Natural killer cell (primary cell): ENCODE measurements around the gene ALKBH4. TPM values are rescaled to one million over a fixed set of nuclear protein-coding genes. Genes with fewer than 3 reads are reported as not detected.

Experiments used
- ATAC-seq, 3 donors: fragments of 150-1000 bp in 2 of 3; fragments of 200-7000 bp in 1 of 3; cut with Tn5 transposase; 1 replicate in 1 of 3; 2 replicates in 2 of 3; pipeline ENCODE4 v1.10.0; 2021; ENCODE audit warnings: mild to moderate bottlenecking in 2 of 3, moderate library complexity in 2 of 3
- DNase-seq, 2 donors: peaks; one replicate each; pipeline versions ENCODE4 v3.0.0 to v3.0.0-alpha.2; 2013 to 2021; ENCODE audit warnings: mixed read lengths in 1 of 2
- H3K27ac ChIP-seq: one replicate; pipeline ENCODE4 v1.5.1; 2013; ENCODE audit warnings: mild to moderate bottlenecking, low read length
- H3K27me3 ChIP-seq: one replicate; pipeline ENCODE4 v1.6.1; 2013; ENCODE audit warnings: low read length; ENCODE audit not compliant: control insufficient read depth, insufficient read depth
- H3K36me3 ChIP-seq: one replicate; pipeline ENCODE4 v1.6.1; 2013; ENCODE audit warnings: low read length; ENCODE audit not compliant: control insufficient read depth, insufficient read depth
- H3K4me1 ChIP-seq: one replicate; pipeline ENCODE4 v1.6.1; 2013; ENCODE audit warnings: low read length; ENCODE audit not compliant: control insufficient read depth, insufficient read depth
- H3K4me3 ChIP-seq: one replicate; pipeline ENCODE4 v1.5.1; 2013; ENCODE audit warnings: low read length
- H3K9me3 ChIP-seq: one replicate; pipeline ENCODE4 v1.6.1; 2013; ENCODE audit warnings: low read length; ENCODE audit not compliant: control insufficient read depth, insufficient read depth
- H3K27ac Mint-ChIP-seq, 2 donors: one replicate each; pipeline ENCODE4 v1.8.0; 2022; ENCODE audit warnings: mild to moderate bottlenecking in 2 of 2, mixed read lengths in 2 of 2, moderate library complexity in 1 of 2
- H3K27me3 Mint-ChIP-seq, 2 donors: one replicate each; pipeline ENCODE4 v1.8.0; 2022; ENCODE audit warnings: low read depth in 2 of 2, mixed read lengths in 2 of 2
- H3K36me3 Mint-ChIP-seq: one replicate; pipeline ENCODE4 v1.8.0; 2022; ENCODE audit warnings: mixed read lengths
- H3K4me1 Mint-ChIP-seq, 2 donors: one replicate each; pipeline ENCODE4 v1.8.0; 2022; ENCODE audit warnings: mixed read lengths in 2 of 2
- H3K4me3 Mint-ChIP-seq: one replicate; pipeline ENCODE4 v1.8.0; 2022; ENCODE audit warnings: mild to moderate bottlenecking, moderate library complexity, mixed read lengths
- H3K9me3 Mint-ChIP-seq, 2 donors: one replicate each; pipeline ENCODE4 v1.8.0; 2022; ENCODE audit warnings: mixed read lengths in 2 of 2
- WGBS: methylation state at CpG from one replicate; pipeline ENCODE4 v1.1.7; 2013; ENCODE audit warnings: missing lambda C conversion rate; ENCODE audit not compliant: insufficient coverage; 5-methylcytosine and 5-hydroxymethylcytosine counted together
- intact Hi-C: fragments of 100-400 bp; cut with micrococcal nuclease; formaldehyde crosslinking; loops from one replicate; pipeline ENCODE4 v1.14.2; 2022
- total RNA-seq, 4 donors: library from RNA; stranded (reverse); fragments of 120-200 nt in 1 of 4; gene quantifications; one replicate each; pipeline versions ENCODE4 v1.2.3 to v1.2.4, GENCODE V29; 2013 to 2022
- TF ChIP-seq, protein P1 (sequence below): fragments of 200-600 bp; IDR thresholded peaks from one replicate; pipeline ENCODE4 v1.8.0; 2022; ENCODE audit warnings: antibody characterized with exemption

ALKBH4 gene
- total RNA-seq, 3 donors from 2014 or later (not counting 1 experiment from before 2014, with no cell fraction given): 4.1 to 9.2 (median 9.1) TPM

DNA sequence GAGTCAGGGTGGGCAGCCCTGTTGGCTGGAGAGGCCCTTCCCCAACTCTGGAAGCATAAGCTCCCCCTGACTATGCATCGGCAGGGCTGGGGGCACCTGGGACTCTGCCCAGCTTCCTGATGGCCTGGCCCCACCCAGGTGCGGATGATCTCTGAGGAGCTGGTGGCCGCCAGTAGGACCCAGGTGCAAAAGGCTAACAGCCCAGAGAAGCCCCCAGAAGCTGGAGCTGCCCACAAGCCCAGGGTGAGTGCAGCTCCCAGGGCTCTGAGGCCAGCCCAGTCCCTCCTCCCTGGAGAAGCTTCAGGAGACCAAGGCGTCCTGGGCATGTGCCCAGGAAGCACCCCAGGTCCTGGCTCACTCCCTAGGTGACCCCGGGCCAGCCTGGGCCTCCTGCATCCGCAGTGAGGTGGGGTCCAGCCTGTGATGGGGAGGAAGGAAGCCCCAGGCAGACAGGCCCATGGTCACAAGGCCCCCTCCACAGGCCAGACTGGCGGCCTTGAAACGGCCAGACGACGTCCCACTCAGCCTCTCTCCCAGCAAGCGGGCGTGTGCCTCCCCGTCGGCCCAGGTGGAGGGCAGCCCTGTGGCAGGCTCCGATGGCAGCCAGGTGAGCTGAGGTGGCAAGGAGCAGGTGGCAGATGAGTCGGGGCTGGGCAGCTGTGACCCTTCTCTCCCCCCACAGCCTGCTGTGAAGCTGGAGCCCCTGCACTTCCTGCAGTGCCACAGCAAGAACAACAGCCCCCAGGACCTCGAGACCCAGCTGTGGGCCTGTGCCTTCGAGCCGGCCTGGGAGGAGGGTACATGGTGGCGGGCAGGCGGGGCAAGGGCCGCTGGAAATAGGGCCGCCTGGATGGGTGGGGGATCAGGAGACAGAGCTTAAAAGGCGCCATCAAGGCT is 3.2 kb upstream of the ALKBH4 start:
- DNase-seq: no peak
- no peak for ATAC-seq
- Histone ChIP-seq H3K27ac (no peak overlapping the region), H3K4me1 (peaks cover 25% of the 10 kb centered on the region), H3K9me3 (no peaks in the 10 kb centered on the region), H3K27me3 (no peaks in the 10 kb centered on the region), H3K36me3 (peaks cover 19% of the 10 kb centered on the region), H3K4me3 (no peak overlapping the region)
- Mint-ChIP-seq H3K27ac (no peak overlapping the region), H3K4me1 (peaks cover 12 to 34% of the 10 kb centered on the region in 2 donors), H3K4me3 (no peak overlapping the region), H3K9me3 (no peaks in the 10 kb centered on the region), H3K36me3 (no peaks in the 10 kb centered on the region), H3K27me3 (no peaks in the 10 kb centered on the region)
- TF ChIP-seq, protein P1, sequence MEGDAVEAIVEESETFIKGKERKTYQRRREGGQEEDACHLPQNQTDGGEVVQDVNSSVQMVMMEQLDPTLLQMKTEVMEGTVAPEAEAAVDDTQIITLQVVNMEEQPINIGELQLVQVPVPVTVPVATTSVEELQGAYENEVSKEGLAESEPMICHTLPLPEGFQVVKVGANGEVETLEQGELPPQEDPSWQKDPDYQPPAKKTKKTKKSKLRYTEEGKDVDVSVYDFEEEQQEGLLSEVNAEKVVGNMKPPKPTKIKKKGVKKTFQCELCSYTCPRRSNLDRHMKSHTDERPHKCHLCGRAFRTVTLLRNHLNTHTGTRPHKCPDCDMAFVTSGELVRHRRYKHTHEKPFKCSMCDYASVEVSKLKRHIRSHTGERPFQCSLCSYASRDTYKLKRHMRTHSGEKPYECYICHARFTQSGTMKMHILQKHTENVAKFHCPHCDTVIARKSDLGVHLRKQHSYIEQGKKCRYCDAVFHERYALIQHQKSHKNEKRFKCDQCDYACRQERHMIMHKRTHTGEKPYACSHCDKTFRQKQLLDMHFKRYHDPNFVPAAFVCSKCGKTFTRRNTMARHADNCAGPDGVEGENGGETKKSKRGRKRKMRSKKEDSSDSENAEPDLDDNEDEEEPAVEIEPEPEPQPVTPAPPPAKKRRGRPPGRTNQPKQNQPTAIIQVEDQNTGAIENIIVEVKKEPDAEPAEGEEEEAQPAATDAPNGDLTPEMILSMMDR: no peak
- intact Hi-C loops: no loop called here
- WGBS: 96% methylated on average over 24 of the region's 24 CpGs

DNA sequence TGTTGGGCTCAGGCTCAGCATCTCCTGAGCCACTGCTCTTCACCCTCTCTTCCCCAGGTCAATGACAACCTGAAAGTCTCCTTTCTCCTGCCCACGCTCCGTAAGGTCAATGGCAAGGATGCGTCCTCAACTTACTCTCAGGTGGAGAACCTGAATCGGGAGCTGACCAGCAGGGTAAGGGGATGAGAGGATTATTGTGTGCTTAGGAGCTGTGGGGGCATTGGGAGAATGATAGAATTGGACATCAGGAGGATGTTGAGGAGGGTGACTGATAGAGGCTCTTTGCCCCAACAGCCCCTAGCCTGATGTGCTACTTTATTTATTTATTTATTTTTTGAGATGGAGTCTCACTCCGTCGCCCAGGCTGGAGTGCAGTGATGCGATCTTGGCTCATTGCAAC is 1.4 kb upstream of the ALKBH4 start:
- Mint-ChIP-seq H3K36me3 (no peaks in the 10 kb centered on the region), H3K27ac (no peak overlapping the region), H3K9me3 (no peaks in the 10 kb centered on the region), H3K4me3 (peak overlapping the region; percentile 64), H3K4me1 (peaks cover 12 to 44% of the 10 kb centered on the region in 2 donors), H3K27me3 (no peaks in the 10 kb centered on the region)
- Histone ChIP-seq H3K4me3 (no peak overlapping the region), H3K27me3 (no peaks in the 10 kb centered on the region), H3K9me3 (no peaks in the 10 kb centered on the region), H3K36me3 (peaks cover 11% of the 10 kb centered on the region), H3K4me1 (peaks cover 25% of the 10 kb centered on the region), H3K27ac (no peak overlapping the region)
- DNase-seq (no peak), ATAC-seq (no peak)
- TF ChIP-seq, protein P1: no peak
- intact Hi-C loops: no loop called here
- 96% methylated on average over 5 of the region's 7 CpGs for WGBS

DNA sequence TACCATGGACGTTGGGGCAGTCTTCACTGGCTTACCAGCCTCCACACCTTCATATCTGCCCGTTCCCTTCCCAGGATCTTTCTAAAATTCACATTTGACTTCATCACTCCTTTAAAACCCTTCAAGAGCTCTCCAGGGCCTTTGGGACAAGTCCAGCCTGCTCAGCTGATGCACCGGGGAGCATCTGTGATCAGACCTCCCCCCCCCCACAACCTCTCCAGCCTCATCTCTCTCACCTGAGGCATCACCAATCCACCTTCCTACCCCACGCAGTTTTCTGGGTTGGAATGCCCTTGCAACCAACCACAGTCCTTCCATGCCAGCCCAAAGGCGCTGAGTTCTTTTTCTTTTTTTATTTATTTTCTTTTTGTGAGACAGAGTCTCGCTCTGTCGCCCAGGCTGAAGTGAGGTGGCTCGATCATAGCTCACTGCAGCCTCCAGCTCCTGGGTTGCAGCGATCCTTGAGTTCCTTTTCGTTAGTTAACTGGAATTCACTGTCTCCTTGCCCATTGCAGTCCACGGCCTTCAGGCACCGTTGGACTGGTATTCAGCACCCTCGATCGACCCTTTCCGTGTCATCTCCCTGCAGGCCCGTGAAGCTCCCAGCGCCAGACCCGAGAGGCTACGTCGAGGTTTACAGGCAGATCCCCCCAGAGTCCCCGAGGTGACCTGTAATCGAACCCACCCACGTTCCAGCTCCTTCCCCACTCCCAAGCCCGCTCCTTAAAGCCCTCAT is 654 bp downstream of the ALKBH4 start:
- DNase-seq: no peak
- Mint-ChIP-seq H3K27ac (peak overlapping the region; percentile 72 to 83), H3K9me3 (no peaks in the 10 kb centered on the region)

More for the DNA sequence above, 654 bp downstream of the ALKBH4 start:
- no peaks in the 10 kb centered on the region for H3K27me3 ChIP-seq
- H3K9me3 ChIP-seq: no peaks in the 10 kb centered on the region
- no peak for ATAC-seq
- peaks cover 25% of the 10 kb centered on the region for H3K4me1 ChIP-seq
- 21% methylated on average over 24 of the region's 24 CpGs for WGBS
- H3K27me3 Mint-ChIP-seq: no peaks in the 10 kb centered on the region
- H3K36me3 ChIP-seq: peaks cover 11% of the 10 kb centered on the region
- H3K4me3 Mint-ChIP-seq: peak overlapping the region; percentile 90
- H3K4me1 Mint-ChIP-seq: peaks cover 12 to 50% of the 10 kb centered on the region in 2 donors
- H3K36me3 Mint-ChIP-seq: no peaks in the 10 kb centered on the region
- H3K4me3 ChIP-seq: peak overlapping the region; percentile 98
- H3K27ac ChIP-seq: peak overlapping the region; percentile 43
- TF ChIP-seq, protein P1: no peak
- intact Hi-C loops: loop anchor here (2.0 to 5.0 kb wide), 3 partner anchors 47 to 67 kb away; partner anchors contain the start of gene PRKRIP1
